Suprapubic skin (tissue), 4 donors: ENCODE results near the gene PRR23E. TPM values are rescaled to one million over a fixed set of nuclear protein-coding genes. Genes with fewer than 3 reads are reported as not detected.
A peak's percentile ranks its signal among the peaks of the same experiment; 100 is the strongest.

Experiments used
- DNase-seq, 2 donors: peaks; one replicate each; pipeline ENCODE4 v3.0.0-alpha.2; 2019; ENCODE audit warnings: low spot score in 2 of 2
- H3K27ac ChIP-seq: fragments of 200-600 bp; sonication (generic); one replicate; pipeline ENCODE4 v1.5.1; 2019
- H3K27me3 ChIP-seq: fragments of 200-600 bp; sonication (generic); one replicate; pipeline ENCODE4 v1.5.1; 2019
- H3K36me3 ChIP-seq: fragments of 200-600 bp; sonication (generic); one replicate; pipeline ENCODE4 v1.5.1; 2019
- H3K4me1 ChIP-seq: fragments of 200-600 bp; sonication (generic); one replicate; pipeline ENCODE4 v1.5.1; 2019
- H3K4me3 ChIP-seq: fragments of 200-600 bp; sonication (generic); one replicate; pipeline ENCODE4 v1.5.1; 2019; ENCODE audit warnings: mild to moderate bottlenecking
- H3K9me3 ChIP-seq: fragments of 200-600 bp; sonication (generic); one replicate; pipeline ENCODE4 v1.5.1; 2019
- CTCF ChIP-seq, 2 donors: fragments of 200-600 bp in 1 of 2; fragments of 450-650 bp in 1 of 2; sonication (generic) in 1 of 2; IDR thresholded peaks; one replicate each; pipeline ENCODE4 v1.5.1; 2016 to 2019; ENCODE audit warnings: antibody characterized with exemption in 2 of 2, mild to moderate bottlenecking in 1 of 2, moderate library complexity in 1 of 2
- EP300 ChIP-seq: sonication (generic); formaldehyde crosslinking; IDR thresholded peaks from one replicate; pipeline ENCODE4 v1.6.1; 2017; ENCODE audit warnings: antibody characterized with exemption
- POLR2A ChIP-seq, 2 donors: fragments of 450-650 bp; IDR thresholded peaks; one replicate each; pipeline ENCODE4 v1.6.1; 2017; ENCODE audit warnings: antibody characterized with exemption in 2 of 2, mild to moderate bottlenecking in 2 of 2, moderate library complexity in 2 of 2
- POLR2AphosphoS5 ChIP-seq, 3 donors: sonication (generic); formaldehyde crosslinking; IDR thresholded peaks; one replicate each; pipeline ENCODE4 v1.6.1; 2017; ENCODE audit warnings: antibody characterized with exemption in 3 of 3
- WGBS: methylation state at CpG from one replicate; pipeline ENCODE4 v1.1.5; 2018; 5-methylcytosine and 5-hydroxymethylcytosine counted together
- total RNA-seq, 4 donors: library from RNA; depleted of rRNA; stranded (reverse); fragments of >200 nt; gene quantifications; one replicate each; pipeline ENCODE4 v1.1.0, GENCODE V29; 2016

Gene PRR23E
- total RNA-seq, 4 donors from 2014 or later, result not detected

- Histone ChIP-seq H3K4me1 (no peaks in the 10 kb centered on the region), H3K36me3 (no peaks in the 10 kb centered on the region), H3K9me3 (no peaks in the 10 kb centered on the region), H3K4me3 (no peak overlapping the region), H3K27ac (no peak overlapping the region), H3K27me3 (no peaks in the 10 kb centered on the region)
- peak in 1 of 2 donors; percentile 71 for DNase-seq
- TF ChIP-seq EP300 (no peak), POLR2A (IDR thresholded peaks at IDR 0.05) (no peak), POLR2AphosphoS5 (IDR thresholded peaks at IDR 0.05) (no peak), CTCF (IDR thresholded peaks at IDR 0.05) (no peak)
- 58% methylated on average over 8 of the region's 8 CpGs for WGBS
These were observed 9.8 kb upstream of the PRR23E start for GRCh38 chr3:127182848-127183714.

GRCh38 chr3:127183931-127184869 lies 8.7 kb upstream of the PRR23E start:
- DNase-seq, result peak in 1 of 2 donors; percentile 57
- H3K9me3 ChIP-seq, result no peaks in the 10 kb centered on the region
- no peak overlapping the region for H3K4me3 ChIP-seq
- H3K36me3 ChIP-seq, result no peaks in the 10 kb centered on the region
- no peaks in the 10 kb centered on the region for H3K27me3 ChIP-seq
- H3K4me1 ChIP-seq, result no peaks in the 10 kb centered on the region
- 83% methylated on average over 23 of the region's 23 CpGs for WGBS
- TF ChIP-seq POLR2A (IDR thresholded peaks at IDR 0.05) (no peak), EP300 (no peak), CTCF (IDR thresholded peaks at IDR 0.05) (no peak), POLR2AphosphoS5 (IDR thresholded peaks at IDR 0.05) (no peak)
- no peak overlapping the region for H3K27ac ChIP-seq

GRCh38 chr3:127184870-127185216 lies 8.1 kb upstream of the PRR23E start:
- Histone ChIP-seq H3K27me3 (no peaks in the 10 kb centered on the region), H3K36me3 (no peaks in the 10 kb centered on the region), H3K4me1 (no peaks in the 10 kb centered on the region), H3K9me3 (no peaks in the 10 kb centered on the region), H3K4me3 (no peak overlapping the region), H3K27ac (no peak overlapping the region)
- no peak for TF ChIP-seq POLR2AphosphoS5 (IDR thresholded peaks at IDR 0.05)
- TF ChIP-seq CTCF (IDR thresholded peaks at IDR 0.05), result no peak
- TF ChIP-seq POLR2A (IDR thresholded peaks at IDR 0.05), result no peak
- no peak for TF ChIP-seq EP300
- DNase-seq, result peak in 1 of 2 donors; percentile 24
- 83% methylated on average over 4 of the region's 4 CpGs for WGBS

- no peak overlapping the region for H3K27ac ChIP-seq
- no peaks in the 10 kb centered on the region for H3K36me3 ChIP-seq
- DNase-seq, result no peak
- H3K4me3 ChIP-seq, result no peak overlapping the region
- H3K27me3 ChIP-seq, result no peaks in the 10 kb centered on the region
- TF ChIP-seq EP300 (no peak), CTCF (IDR thresholded peaks at IDR 0.05) (no peak), POLR2A (IDR thresholded peaks at IDR 0.05) (no peak), POLR2AphosphoS5 (IDR thresholded peaks at IDR 0.05) (no peak)
- no peaks in the 10 kb centered on the region for H3K4me1 ChIP-seq
- 73% methylated on average over 3 of the region's 3 CpGs for WGBS
- H3K9me3 ChIP-seq, result no peaks in the 10 kb centered on the region
These were observed 7.7 kb upstream of the PRR23E start for GRCh38 chr3:127185268-127185667.
